Fibroblast of villous mesenchyme (primary cell): Measurements from ENCODE around the gene PITX2. TPM values are rescaled to one million over a fixed set of nuclear protein-coding genes. Genes with fewer than 3 reads are reported as not detected.

Experiments
- DNase-seq: peaks from one replicate; pipeline ENCODE4 v3.0.0-alpha.2; 2010; ENCODE audit warnings: low read depth
- H3K4me3 ChIP-seq: 2 replicates; pipeline ENCODE4 v1.5.1; 2011; ENCODE audit warnings: low read depth, mild to moderate bottlenecking, low read length
- total RNA-seq: library from RNA; depleted of rRNA; stranded (reverse); fragments of >200 nt; gene quantifications from 2 replicates; pipeline ENCODE4 v1.2.3, GENCODE V29; 2012
- TF ChIP-seq, protein P1 (sequence below): IDR thresholded peaks from 2 replicates; pipeline ENCODE4 v1.5.1; 2012; ENCODE audit warnings: low read depth, mild to moderate bottlenecking, low read length; ENCODE audit not compliant: insufficient read depth

PITX2 gene
- total RNA-seq, 1 donor = 7.8 TPM

DNA sequence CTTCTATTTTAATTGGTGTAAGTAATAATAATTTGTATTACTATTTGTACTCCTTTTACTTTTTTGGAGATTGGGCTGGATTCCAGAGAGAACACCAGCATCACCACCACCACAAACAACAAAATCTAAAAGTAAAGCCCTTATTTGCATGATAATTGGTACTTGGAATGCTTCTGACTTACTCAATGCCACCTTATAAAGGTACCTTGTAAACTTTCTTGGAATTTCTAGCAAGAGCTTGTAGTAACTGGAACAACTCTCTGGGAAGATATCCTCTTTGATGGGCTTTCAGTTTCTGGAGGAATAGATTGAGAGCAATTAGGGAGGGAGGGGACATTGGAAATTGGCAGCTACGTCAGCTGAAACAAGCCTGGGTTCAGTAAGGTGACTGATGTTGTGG is 20.2 kb upstream of the PITX2 start:
- no peak for DNase-seq
- TF ChIP-seq, protein P1, sequence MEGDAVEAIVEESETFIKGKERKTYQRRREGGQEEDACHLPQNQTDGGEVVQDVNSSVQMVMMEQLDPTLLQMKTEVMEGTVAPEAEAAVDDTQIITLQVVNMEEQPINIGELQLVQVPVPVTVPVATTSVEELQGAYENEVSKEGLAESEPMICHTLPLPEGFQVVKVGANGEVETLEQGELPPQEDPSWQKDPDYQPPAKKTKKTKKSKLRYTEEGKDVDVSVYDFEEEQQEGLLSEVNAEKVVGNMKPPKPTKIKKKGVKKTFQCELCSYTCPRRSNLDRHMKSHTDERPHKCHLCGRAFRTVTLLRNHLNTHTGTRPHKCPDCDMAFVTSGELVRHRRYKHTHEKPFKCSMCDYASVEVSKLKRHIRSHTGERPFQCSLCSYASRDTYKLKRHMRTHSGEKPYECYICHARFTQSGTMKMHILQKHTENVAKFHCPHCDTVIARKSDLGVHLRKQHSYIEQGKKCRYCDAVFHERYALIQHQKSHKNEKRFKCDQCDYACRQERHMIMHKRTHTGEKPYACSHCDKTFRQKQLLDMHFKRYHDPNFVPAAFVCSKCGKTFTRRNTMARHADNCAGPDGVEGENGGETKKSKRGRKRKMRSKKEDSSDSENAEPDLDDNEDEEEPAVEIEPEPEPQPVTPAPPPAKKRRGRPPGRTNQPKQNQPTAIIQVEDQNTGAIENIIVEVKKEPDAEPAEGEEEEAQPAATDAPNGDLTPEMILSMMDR = no peak
- H3K4me3 ChIP-seq = no peak overlapping the region

DNA sequence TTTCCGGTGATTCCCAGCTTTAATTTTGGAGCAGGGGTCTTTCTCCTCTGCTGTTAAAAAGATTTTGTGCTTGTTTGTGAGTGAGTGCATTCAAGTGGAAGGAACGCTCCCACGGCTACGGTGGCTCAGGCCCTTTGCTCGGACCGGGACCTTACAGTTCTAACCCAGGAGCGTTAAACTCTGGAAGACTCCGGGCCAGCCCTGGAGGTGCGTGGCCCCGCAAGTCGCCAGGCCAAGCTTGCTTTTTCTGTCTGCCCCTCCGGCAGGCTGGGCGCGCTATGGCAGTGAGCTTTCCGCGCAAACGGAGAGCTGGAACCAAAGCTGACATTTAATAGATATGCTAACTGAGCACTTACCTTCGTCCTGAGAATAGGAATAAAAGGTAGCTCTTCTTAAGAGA is 18.3 kb upstream of the PITX2 start:
- no peak for DNase-seq
- TF ChIP-seq, protein P1 = no peak
- H3K4me3 ChIP-seq = peak overlapping the region; percentile 22

DNA sequence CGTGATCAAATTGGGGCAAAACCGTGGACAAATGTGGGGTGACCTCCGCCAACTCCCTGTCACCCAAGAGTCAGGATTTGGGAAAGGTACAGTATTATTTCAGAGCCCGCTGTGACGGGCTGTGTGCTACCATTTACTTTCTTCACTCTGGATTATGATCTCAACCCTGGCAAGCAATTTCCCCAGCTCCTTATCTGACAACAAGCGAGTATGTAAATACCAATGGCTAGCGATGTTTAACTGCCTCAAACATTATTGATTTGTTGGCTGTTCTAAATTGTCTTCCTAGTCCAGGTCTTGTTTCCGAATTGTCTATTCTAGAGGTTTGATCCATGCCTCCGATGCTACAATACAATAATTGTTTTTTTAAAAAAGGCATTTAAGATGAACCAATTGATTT is 17.7 kb upstream of the PITX2 start:
- H3K4me3 ChIP-seq = no peak overlapping the region
- DNase-seq = peak; percentile 28
- TF ChIP-seq, protein P1 = no peak

DNA sequence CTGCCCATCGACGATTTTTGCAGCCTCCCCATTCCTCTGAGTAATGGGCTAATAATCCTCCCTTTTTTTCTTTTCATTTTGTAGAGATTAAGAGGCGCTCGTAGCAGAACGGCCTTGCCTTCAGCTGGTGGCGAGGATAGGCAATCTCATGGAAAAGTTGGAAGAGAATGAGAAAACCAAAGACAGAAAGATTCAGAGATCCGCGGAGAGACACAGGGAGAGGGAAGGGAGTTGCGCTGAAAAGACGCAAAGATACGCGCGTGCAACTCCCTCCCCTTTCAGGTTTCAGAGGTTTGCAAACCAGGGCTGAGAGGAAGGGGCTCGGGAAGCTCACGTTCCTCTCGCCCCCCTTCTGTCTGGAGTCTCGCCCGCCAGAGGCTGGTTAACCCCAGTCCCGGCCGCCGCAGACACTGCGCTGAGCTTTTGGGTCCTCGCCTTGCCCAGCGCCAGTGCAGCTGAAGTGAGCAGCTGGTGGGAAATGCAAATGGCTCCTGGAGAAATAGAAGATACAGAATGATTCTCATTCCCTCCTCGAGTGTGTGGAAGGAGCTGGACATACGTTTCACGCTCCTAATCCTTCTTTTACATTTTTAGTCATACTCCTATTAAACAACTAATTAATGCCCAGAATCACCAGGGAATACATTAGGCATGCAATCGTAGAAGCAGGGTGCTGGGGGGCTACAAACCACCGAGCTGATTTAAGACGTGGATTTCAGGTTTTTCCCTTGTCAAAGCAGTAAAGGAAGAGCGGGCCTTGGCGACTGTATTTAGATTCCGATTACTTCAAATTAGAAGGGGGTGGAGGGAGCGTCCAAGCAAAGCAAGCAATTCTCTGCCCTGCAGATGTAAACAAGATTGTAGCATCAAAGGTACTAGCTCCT is 16.6 kb upstream of the PITX2 start:
- H3K4me3 ChIP-seq = peak overlapping the region; percentile 34
- peak; percentile 38 for DNase-seq
- TF ChIP-seq, protein P1 = no peak

DNA sequence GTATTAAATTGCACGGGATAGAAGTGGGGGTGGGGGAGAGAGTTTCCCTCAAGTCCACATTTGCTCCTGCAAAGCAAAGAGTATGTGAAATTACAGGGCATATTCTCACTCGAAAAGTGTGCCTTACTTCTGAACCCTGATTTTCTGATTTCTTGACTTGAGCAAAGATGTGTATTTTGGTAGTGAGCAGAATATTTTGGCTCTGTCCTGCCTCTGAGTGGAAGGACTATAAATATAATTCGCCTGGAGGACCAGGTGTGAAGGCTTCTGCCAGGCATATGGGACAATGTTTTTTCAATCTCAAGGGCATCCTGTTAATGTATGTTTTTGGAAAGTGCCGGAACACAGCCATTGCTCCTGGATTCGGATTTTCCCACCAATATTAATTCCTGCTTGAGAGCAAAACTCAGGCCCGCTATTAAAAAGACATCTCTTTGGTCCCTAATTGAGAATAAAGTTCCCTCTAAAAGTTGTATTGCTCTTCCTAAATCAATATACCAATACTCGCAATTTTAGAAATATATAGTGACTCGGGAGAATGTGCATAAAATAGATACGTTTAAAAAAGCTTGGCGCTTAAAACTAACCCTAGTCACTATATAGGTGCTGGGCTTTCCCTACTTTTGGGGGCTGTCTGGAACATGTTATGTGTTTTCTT is 15.3 kb upstream of the PITX2 start:
- DNase-seq = peak; percentile 38
- peak overlapping the region; percentile 78 for H3K4me3 ChIP-seq
- TF ChIP-seq, protein P1 = no peak

DNA sequence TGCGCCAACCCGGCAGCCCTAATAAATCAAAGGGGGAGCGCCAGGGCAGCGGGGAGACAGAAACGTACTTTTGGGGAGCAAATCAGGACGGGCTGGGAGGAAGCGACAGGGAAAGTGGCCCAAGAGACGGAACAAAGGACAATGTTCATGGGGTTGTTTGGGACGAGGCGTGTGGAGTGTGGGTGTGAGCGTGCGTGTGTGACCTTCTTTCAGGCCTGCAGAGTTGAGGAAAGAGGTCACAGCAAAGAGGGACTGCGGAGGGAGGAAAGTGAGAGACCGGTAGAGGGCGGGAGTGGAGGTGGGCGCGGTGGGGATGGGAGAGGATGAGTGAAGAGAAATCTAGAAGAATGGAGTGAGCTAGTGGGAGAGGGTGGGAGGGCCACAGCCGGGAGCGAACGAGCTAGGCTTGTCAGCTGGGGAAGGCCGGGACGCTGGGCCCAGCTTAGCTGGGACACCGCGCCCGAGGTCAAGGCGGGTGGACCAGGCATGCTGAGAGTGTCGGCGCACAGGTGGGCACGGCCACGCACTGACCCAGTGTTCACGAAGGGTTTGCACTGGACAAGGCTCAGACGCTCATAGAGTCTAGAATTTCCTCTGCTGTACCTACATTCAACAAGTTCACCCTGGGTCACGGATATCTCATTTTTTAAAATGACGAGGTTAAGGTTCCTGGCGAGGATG is 14.7 kb upstream of the PITX2 start:
- peak overlapping the region; percentile 78 for H3K4me3 ChIP-seq
- DNase-seq = peak; percentile 64

More for the DNA sequence above, 14.7 kb upstream of the PITX2 start:
- TF ChIP-seq, protein P1 = peak; percentile 41
